PC-9 (cell line): ENCODE measurements around the gene COL23A1. TPM values are rescaled to one million over a fixed set of nuclear protein-coding genes. Genes with fewer than 3 reads are reported as not detected.

Source experiments
- BruUV-seq: library from RNA; stranded (reverse); fragments of 400-500 nt; replicated peaks from 2 replicates; lab custom pipeline; 2021; lab: Mats Ljungman, UMichigan
- CTCF ChIA-PET: fragments of 300-600 bp; sonication (Branson Sonifier 250); formaldehyde crosslinking; loops from one replicate; lab custom pipeline; 2022; ENCODE audit warnings: antibody characterized with exemption; lab: Charles Lee
- POLR2A ChIA-PET: fragments of 300-600 bp; sonication (Branson Sonifier 250); formaldehyde crosslinking; loops from one replicate; lab custom pipeline; 2022; ENCODE audit warnings: antibody characterized with exemption; ENCODE audit not compliant: unreplicated experiment; lab: Charles Lee
- DNase-seq, 2 experiments: peaks; one replicate each; pipeline versions ENCODE4 v3.0.0 to v3.0.0-alpha.2; 2015 to 2022; ENCODE audit warnings: mixed read lengths in 1 of 2
- H2AFZ ChIP-seq: fragments of 200-600 bp; sonication (generic); 2 replicates; pipeline ENCODE4 v1.8.1; 2017; ENCODE audit warnings: antibody characterized with exemption
- H3F3A ChIP-seq: fragments of 200-600 bp; sonication (generic); 2 replicates; pipeline ENCODE4 v1.8.1; 2017; ENCODE audit warnings: antibody characterized with exemption, mild to moderate bottlenecking, low read depth; ENCODE audit not compliant: insufficient read depth
- H3K27ac ChIP-seq: fragments of 200-600 bp; sonication (generic); 2 replicates; pipeline ENCODE4 v1.6.1; 2016; ENCODE audit warnings: mixed run types
- H3K27me3 ChIP-seq: fragments of 200-600 bp; sonication (generic); 2 replicates; pipeline ENCODE4 v1.6.1; 2016; ENCODE audit warnings: low read depth, mixed run types; ENCODE audit not compliant: insufficient read depth
- H3K36me3 ChIP-seq: fragments of 200-600 bp; sonication (generic); 2 replicates; pipeline ENCODE4 v1.6.1; 2016; ENCODE audit warnings: low read depth, mixed run types
- H3K4me1 ChIP-seq: fragments of 200-600 bp; sonication (generic); replicated peaks from 2 replicates; pipeline ENCODE4 v1.6.1; 2016; ENCODE audit warnings: mixed run types; ENCODE audit not compliant: insufficient read depth
- H3K4me2 ChIP-seq: fragments of 200-600 bp; sonication (generic); 2 replicates; pipeline ENCODE4 v1.6.1; 2017; ENCODE audit warnings: mixed run types
- H3K4me3 ChIP-seq: fragments of 200-600 bp; sonication (generic); 2 replicates; pipeline ENCODE4 v1.6.1; 2016; ENCODE audit warnings: mixed run types
- H3K79me2 ChIP-seq: fragments of 200-600 bp; sonication (generic); 2 replicates; pipeline ENCODE4 v1.6.1; 2017; ENCODE audit warnings: low read depth, mixed run types
- H3K9me2 ChIP-seq: fragments of 200-600 bp; sonication (generic); 2 replicates; pipeline ENCODE4 v1.8.1; 2017; ENCODE audit warnings: mild to moderate bottlenecking; ENCODE audit not compliant: insufficient read depth
- H3K9me3 ChIP-seq: fragments of 200-600 bp; sonication (generic); 2 replicates; pipeline ENCODE4 v1.8.1; 2016; ENCODE audit warnings: low read depth; ENCODE audit not compliant: insufficient read depth
- H4K20me1 ChIP-seq: fragments of 200-600 bp; sonication (generic); 2 replicates; pipeline ENCODE4 v1.8.1; 2017; ENCODE audit not compliant: insufficient read depth
- EZH2 ChIP-seq: fragments of 200-600 bp; sonication (generic); IDR thresholded peaks from 2 replicates; pipeline ENCODE4 v1.8.0; 2017; ENCODE audit warnings: antibody characterized with exemption, low read depth
- intact Hi-C: fragments of 100-400 bp; cut with micrococcal nuclease; formaldehyde crosslinking; loops from one replicate; pipeline ENCODE4 v1.10.0; 2022; ENCODE audit not compliant: unreplicated experiment
- total RNA-seq: library from RNA; stranded (reverse); gene quantifications from 2 replicates; pipeline ENCODE4 v1.2.3, GENCODE V29; 2021
- TF ChIP-seq, protein P1 (sequence below): fragments of 200-600 bp; sonication (generic); conservative IDR thresholded peaks from 2 replicates; pipeline ENCODE4 v1.6.1; 2017; ENCODE audit warnings: mixed run types, antibody characterized with exemption, mild to moderate bottlenecking, moderate library complexity

Gene COL23A1
- total RNA-seq, 1 experiment from 2014 or later = not detected

DNA sequence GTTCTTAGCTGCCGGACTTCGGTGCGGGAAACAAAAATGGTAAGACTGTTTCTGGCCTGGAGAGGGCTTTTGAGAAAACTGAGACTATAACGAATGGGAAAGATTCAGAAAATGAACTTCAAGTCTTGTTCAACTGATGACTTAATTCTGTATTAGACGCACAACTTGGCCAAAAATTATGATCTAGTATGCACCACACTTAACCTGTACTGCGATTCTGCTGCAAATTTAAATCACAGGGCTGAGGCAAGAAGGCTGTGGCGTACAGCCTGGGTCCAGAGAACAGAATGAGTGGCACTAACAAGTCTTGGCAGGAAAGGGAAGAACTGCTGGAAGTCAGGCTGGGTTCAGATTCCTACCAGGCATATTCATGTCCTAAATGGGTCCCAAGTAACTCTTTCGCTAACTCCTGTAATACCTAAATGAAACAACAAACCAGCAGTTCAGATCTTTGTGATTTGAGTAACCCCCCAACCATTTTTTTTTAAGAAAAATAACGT is 781 bp upstream of the COL23A1 start:
- H3K9me2 ChIP-seq = no peaks in the 10 kb centered on the region
- peaks cover 34% of the 10 kb centered on the region for H3K27me3 ChIP-seq
- H3K9me3 ChIP-seq = peaks cover 14% of the 10 kb centered on the region; the same call in 1 of the 2 replicates
- no peaks in the 10 kb centered on the region for H3K4me1 ChIP-seq
- H3K79me2 ChIP-seq = no peaks in the 10 kb centered on the region
- no peaks in the 10 kb centered on the region for H4K20me1 ChIP-seq
- DNase-seq = no peak
- intact Hi-C loops = no loop called here
- BruUV-seq = no TSS peak
- ChIA-PET POLR2A (no interaction called here), CTCF (no interaction called here)
- H3K4me2 ChIP-seq = no peak overlapping the region
- TF ChIP-seq EZH2 = no peak
- TF ChIP-seq, protein P1, sequence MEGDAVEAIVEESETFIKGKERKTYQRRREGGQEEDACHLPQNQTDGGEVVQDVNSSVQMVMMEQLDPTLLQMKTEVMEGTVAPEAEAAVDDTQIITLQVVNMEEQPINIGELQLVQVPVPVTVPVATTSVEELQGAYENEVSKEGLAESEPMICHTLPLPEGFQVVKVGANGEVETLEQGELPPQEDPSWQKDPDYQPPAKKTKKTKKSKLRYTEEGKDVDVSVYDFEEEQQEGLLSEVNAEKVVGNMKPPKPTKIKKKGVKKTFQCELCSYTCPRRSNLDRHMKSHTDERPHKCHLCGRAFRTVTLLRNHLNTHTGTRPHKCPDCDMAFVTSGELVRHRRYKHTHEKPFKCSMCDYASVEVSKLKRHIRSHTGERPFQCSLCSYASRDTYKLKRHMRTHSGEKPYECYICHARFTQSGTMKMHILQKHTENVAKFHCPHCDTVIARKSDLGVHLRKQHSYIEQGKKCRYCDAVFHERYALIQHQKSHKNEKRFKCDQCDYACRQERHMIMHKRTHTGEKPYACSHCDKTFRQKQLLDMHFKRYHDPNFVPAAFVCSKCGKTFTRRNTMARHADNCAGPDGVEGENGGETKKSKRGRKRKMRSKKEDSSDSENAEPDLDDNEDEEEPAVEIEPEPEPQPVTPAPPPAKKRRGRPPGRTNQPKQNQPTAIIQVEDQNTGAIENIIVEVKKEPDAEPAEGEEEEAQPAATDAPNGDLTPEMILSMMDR = no peak
- no peak overlapping the region for H2AFZ ChIP-seq
- H3F3A ChIP-seq = no peaks in the 10 kb centered on the region
- no peak overlapping the region for H3K4me3 ChIP-seq
- H3K36me3 ChIP-seq = no peaks in the 10 kb centered on the region
- no peak overlapping the region for H3K27ac ChIP-seq

DNA sequence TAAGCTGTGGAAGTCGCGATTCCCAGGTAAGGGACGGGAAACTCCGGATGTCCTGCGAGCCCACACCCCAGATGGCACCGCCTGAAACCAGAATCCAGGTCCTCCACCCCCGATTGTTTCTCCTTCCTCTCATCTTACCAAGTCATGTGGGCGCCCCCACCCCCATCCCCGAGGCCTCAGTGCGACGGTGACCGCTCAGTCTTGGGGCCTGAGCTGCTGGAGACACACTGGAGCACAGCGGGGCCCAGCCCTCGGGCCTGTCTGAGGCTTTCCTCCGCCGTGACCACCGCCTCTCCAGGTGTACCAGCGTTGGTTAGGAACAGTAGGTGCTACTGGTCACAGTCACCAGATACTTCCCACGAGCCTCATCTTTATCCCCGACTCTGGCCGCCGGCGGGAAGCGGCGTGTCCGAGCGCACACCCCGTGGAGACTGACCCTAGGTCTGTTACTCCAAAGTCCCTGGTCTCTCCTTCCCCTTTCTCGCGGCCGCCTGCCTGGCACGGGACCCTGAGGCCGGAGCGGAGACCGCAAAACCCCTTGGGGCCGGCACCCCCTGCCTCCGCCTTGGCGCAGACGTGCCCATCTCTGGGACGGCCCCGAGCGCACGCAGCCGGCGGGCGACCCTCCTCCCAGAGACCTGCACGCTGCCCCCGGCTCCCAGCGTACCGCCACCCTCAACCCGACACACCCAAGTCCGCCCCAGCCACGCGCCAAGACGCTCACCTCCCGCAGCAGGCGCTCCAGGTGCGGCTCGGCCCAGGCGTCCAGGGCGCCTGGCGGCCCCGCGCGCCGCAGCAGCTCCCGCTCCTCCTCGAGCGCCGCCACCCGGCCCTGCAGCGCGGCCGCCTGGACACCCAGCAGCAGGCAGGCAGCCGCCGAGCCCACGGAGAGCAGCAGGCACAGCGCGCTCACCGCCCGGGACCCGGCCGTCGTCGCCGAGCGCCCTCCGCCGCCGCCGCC is 733 bp downstream of the COL23A1 start:
- TF ChIP-seq EZH2 = no peak
- TF ChIP-seq, protein P1 = no peak
- Histone ChIP-seq H3K79me2 (no peaks in the 10 kb centered on the region), H3K4me3 (no peak overlapping the region), H3K27ac (no peak overlapping the region), H3K27me3 (peaks cover 39% of the 10 kb centered on the region), H3K4me1 (no peaks in the 10 kb centered on the region), H2AFZ (no peak overlapping the region), H4K20me1 (no peaks in the 10 kb centered on the region), H3K9me2 (no peaks in the 10 kb centered on the region), H3K4me2 (no peak overlapping the region), H3K9me3 (peaks cover 1% of the 10 kb centered on the region; the same call in 1 of the 2 replicates), H3F3A (no peaks in the 10 kb centered on the region), H3K36me3 (no peaks in the 10 kb centered on the region)
- intact Hi-C loops = loop anchor here (5.0 kb wide), 1 partner anchor 573 kb away; no protein-coding TSS in a partner anchor
- CTCF ChIA-PET = no interaction called here
- POLR2A ChIA-PET = no interaction called here
- DNase-seq = no peak
- BruUV-seq = no TSS peak

DNA sequence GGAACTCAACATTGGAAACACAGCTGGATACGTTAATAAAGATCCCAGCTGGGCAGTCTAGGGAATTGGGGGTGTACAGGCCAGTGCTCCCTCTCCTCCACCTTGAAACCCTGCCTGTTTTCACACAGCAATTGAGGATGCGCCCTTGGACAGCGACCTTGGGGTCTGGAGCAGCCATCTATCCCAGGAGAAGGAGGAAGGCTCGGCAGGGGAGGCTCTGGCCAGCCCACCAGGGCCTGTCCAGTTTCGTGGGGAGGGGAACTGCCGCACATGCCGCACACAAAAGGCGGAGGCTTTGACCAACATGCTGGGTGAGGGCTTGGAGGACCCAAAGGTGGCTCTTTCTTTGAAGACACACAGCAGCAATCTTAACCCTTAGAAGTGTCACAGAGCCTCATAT is 1.4 kb downstream of the COL23A1 start:
- H3K27ac ChIP-seq = no peak overlapping the region
- no TSS peak for BruUV-seq
- CTCF ChIA-PET = no interaction called here
- H3F3A ChIP-seq = no peaks in the 10 kb centered on the region
- DNase-seq = no peak
- POLR2A ChIA-PET = no interaction called here
- no peaks in the 10 kb centered on the region for H3K4me1 ChIP-seq
- no peak overlapping the region for H3K4me2 ChIP-seq
- no peaks in the 10 kb centered on the region for H3K9me3 ChIP-seq
- TF ChIP-seq, protein P1 = no peak
- TF ChIP-seq EZH2 = no peak
- H4K20me1 ChIP-seq = no peaks in the 10 kb centered on the region
- no peaks in the 10 kb centered on the region for H3K79me2 ChIP-seq
- no peaks in the 10 kb centered on the region for H3K36me3 ChIP-seq
- no peaks in the 10 kb centered on the region for H3K9me2 ChIP-seq
- H3K4me3 ChIP-seq = no peak overlapping the region
- intact Hi-C loops = loop anchor here (5.0 kb wide), 1 partner anchor 574 kb away; no protein-coding TSS in a partner anchor
- no peak overlapping the region for H2AFZ ChIP-seq
- H3K27me3 ChIP-seq = peaks cover 44% of the 10 kb centered on the region
